HepG2 (cell line): Measurements from ENCODE around the gene MAP1LC3B. TPM values are rescaled to one million over a fixed set of nuclear protein-coding genes. Genes with fewer than 3 reads are reported as not detected.

Source experiments
- CBX2 ChIP-seq, 2 experiments: fragments of 200-600 bp in 1 of 2; sonication (generic); formaldehyde crosslinking in 1 of 2; IDR thresholded peaks; 2 replicates each; pipeline versions ENCODE4 v1.7.0 to v1.8.1; 2018 to 2022; ENCODE audit warnings: low read depth in 2 of 2, low read length in 1 of 2, mild to moderate bottlenecking in 1 of 2, missing genetic modification reagents in 1 of 2
- CBX5 ChIP-seq: sonication (generic); formaldehyde crosslinking; IDR thresholded peaks from 2 replicates; pipeline ENCODE4 v1.4.0; 2020; ENCODE audit warnings: missing genetic modification reagents, borderline replicate concordance
- CEBPB ChIP-seq: IDR thresholded peaks from 2 replicates; pipeline ENCODE4 v1.6.1; 2011; ENCODE audit warnings: low read depth, low read length, improper control_type of control experiment, borderline replicate concordance
- CTCF ChIP-seq: sonication (generic); formaldehyde crosslinking; IDR thresholded peaks from 2 replicates; pipeline ENCODE4 v1.5.0; 2020; ENCODE audit warnings: mild to moderate bottlenecking, missing genetic modification reagents, moderate library complexity
- GTF3A ChIP-seq: sonication (generic); formaldehyde crosslinking; conservative IDR thresholded peaks from 2 replicates; pipeline ENCODE4 v1.4.0; 2020; ENCODE audit warnings: mild to moderate bottlenecking, missing genetic modification reagents
- HOXD1 ChIP-seq: sonication (generic); formaldehyde crosslinking; IDR thresholded peaks from 2 replicates; pipeline ENCODE4 v1.5.0; 2020; ENCODE audit warnings: missing genetic modification reagents
- KDM5A ChIP-seq: fragments of 200-600 bp; sonication (generic); IDR thresholded peaks from 2 replicates; pipeline ENCODE4 v1.7.0; 2018; ENCODE audit warnings: antibody characterized with exemption, mild to moderate bottlenecking, low read length, borderline replicate concordance
- KLF15 ChIP-seq: sonication (generic); formaldehyde crosslinking; IDR thresholded peaks from 2 replicates; pipeline ENCODE4 v1.8.1; 2023; ENCODE audit warnings: borderline replicate concordance, mild to moderate bottlenecking, inconsistent platforms, missing genetic modification reagents, mixed read lengths
- NKX3-1 ChIP-seq: sonication (generic); formaldehyde crosslinking; IDR thresholded peaks from 2 replicates; pipeline ENCODE4 v1.5.0; 2020; ENCODE audit warnings: missing genetic modification reagents
- RBAK ChIP-seq: sonication (generic); formaldehyde crosslinking; IDR thresholded peaks from 2 replicates; pipeline ENCODE4 v1.5.1; 2020; ENCODE audit warnings: mild to moderate bottlenecking, missing genetic modification reagents
- SP140L ChIP-seq: sonication (generic); formaldehyde crosslinking; IDR thresholded peaks from 2 replicates; pipeline ENCODE4 v1.4.0; 2020; ENCODE audit warnings: missing genetic modification reagents, borderline replicate concordance
- TEAD3 ChIP-seq: optimal IDR thresholded peaks from 2 replicates; pipeline ENCODE3; 2016; ENCODE audit warnings: borderline replicate concordance
- ZFYVE20 ChIP-seq: sonication (generic); formaldehyde crosslinking; IDR thresholded peaks from 2 replicates; pipeline ENCODE4 v1.8.0; 2023; ENCODE audit warnings: low read depth, mild to moderate bottlenecking, moderate library complexity, missing genetic modification reagents, borderline replicate concordance
- ZNF12 ChIP-seq: sonication (generic); formaldehyde crosslinking; IDR thresholded peaks from 2 replicates; pipeline ENCODE4 v1.5.0; 2020; ENCODE audit warnings: missing genetic modification reagents
- ZNF263 ChIP-seq: sonication (generic); formaldehyde crosslinking; IDR thresholded peaks from 2 replicates; pipeline ENCODE4 v1.4.0; 2020; ENCODE audit warnings: missing genetic modification reagents
- ZNF543 ChIP-seq: sonication (generic); formaldehyde crosslinking; IDR thresholded peaks from 2 replicates; pipeline ENCODE4 v1.4.0; 2020; ENCODE audit warnings: mild to moderate bottlenecking, missing genetic modification reagents
- ZNF616 ChIP-seq: sonication (generic); formaldehyde crosslinking; IDR thresholded peaks from 2 replicates; pipeline ENCODE4 v1.5.0; 2020; ENCODE audit warnings: low read depth, mild to moderate bottlenecking, missing genetic modification reagents
- polyA plus RNA-seq, 8 experiments: library from polyadenylated mRNA; depleted of rRNA in 3 of 8; stranded (reverse) in 7 of 8; unstranded in 1 of 8; fragments of >200 nt; fragmentation: Illumina TruSeq in 4 of 8; extraction: Trizol in 4 of 8; gene quantifications; 2 replicates each; pipeline versions ENCODE4 v1.2.1 to v1.2.3, GENCODE V29; 2011 to 2016; ENCODE audit warnings: low read depth in 4 of 8, missing spikeins in 1 of 8, mixed read lengths in 1 of 8; ENCODE audit not compliant: insufficient read depth in 1 of 8
- total RNA-seq, 5 experiments: library from RNA; depleted of rRNA; stranded (reverse); fragments of >200 nt; fragmentation: Illumina TruSeq; extraction: Trizol; gene quantifications; 2 replicates each; pipeline ENCODE4 v1.2.3, GENCODE V29; 2016; ENCODE audit warnings: low read depth in 1 of 5
- TF ChIP-seq, protein P1 (sequence below): sonication (generic); formaldehyde crosslinking; IDR thresholded peaks from 2 replicates; pipeline ENCODE4 v1.8.1; 2023; ENCODE audit warnings: missing genetic modification reagents, inconsistent platforms, borderline replicate concordance
- TF ChIP-seq, protein P2 (sequence below): sonication (generic); formaldehyde crosslinking; IDR thresholded peaks from 2 replicates; pipeline ENCODE4 v1.5.1; 2020; ENCODE audit warnings: missing genetic modification reagents, mild to moderate bottlenecking, borderline replicate concordance
- TF ChIP-seq, protein P3 (sequence below): sonication (generic); formaldehyde crosslinking; IDR thresholded peaks from 2 replicates; pipeline ENCODE4 v1.5.1; 2020; ENCODE audit warnings: missing genetic modification reagents, mild to moderate bottlenecking, borderline replicate concordance

The MAP1LC3B gene
- total and polyA plus RNA-seq, 2 of the 13 experiments (the other 11 are each of a cell fraction or from before 2014, with no cell fraction given) = 15.7 to 37.4 TPM

DNA sequence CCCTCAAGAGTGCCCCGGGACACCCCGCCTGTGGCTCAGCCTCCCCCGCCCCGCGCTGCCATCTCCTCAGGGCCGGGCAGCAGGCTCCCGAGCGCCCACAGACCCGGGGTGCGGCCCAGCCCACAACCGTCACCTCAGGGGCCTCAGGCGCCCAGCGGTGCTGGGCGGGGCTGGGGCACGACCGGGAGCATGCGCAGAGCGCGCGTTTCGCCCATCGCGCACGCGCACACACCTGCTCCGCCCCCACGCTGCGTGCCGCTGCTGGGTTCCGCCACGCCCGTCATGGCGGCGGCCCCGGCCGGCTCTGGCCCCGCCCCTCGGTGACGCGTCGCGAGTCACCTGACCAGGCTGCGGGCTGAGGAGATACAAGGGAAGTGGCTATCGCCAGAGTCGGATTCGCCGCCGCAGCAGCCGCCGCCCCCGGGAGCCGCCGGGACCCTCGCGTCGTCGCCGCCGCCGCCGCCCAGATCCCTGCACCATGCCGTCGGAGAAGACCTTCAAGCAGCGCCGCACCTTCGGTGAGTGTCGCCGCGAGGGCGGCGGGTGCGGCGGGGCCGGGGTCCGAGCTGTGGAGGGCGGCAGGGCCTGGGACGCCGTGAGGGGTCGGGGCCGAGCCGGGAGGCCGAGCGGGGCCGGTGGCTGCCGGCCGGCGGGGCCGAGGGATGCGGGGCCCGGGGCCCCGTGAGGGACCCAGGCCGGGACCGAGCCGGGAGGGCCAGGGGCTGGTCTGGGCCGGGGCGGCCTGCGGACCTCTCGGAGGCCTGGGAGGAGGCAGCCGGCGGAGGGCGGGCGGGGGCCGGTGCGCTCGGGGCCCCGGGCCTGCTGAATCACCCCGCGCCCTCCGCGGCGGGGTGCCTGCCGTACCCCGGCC is at the start of gene MAP1LC3B (continued):
- TF ChIP-seq ZNF263 (no peak), NKX3-1 (peak; percentile 92), RBAK (CRISPR knock-in tag) (no peak), ZNF12 (CRISPR knock-in tag) (0 out of 2 replicates have a peak, but pooled peaks have one; percentile 59), HOXD1 (CRISPR knock-in tag) (peak; percentile 99), TEAD3 (CRISPR knock-in tag) (peak; percentile 90), CBX2 (IDR thresholded peaks at IDR 0.05; ENCODE audit: low read depth, low read length) (no peak), CBX2 (CRISPR knock-in tag; IDR thresholded peaks at IDR 0.05; ENCODE audit: low read depth) (no peak), ZFYVE20 (CRISPR knock-in tag) (0 out of 2 replicates have a peak, but pooled peaks have one; percentile 34), CTCF (CRISPR knock-in tag) (no peak), CEBPB (no peak), SP140L (peak; percentile 58; the same call in 1 of the 2 replicates), KDM5A (0 out of 2 replicates have a peak, but pooled peaks have one; percentile 12), GTF3A (CRISPR knock-in tag) (no peak), CBX5 (CRISPR knock-in tag) (peak; percentile 62; the same call in 1 of the 2 replicates), KLF15 (CRISPR knock-in tag) (no peak), ZNF543 (CRISPR knock-in tag) (peak; percentile 93; the same call in 1 of the 2 replicates), ZNF616 (CRISPR knock-in tag) (peak; percentile 46; the same call in 1 of the 2 replicates)
- TF ChIP-seq, protein P1, sequence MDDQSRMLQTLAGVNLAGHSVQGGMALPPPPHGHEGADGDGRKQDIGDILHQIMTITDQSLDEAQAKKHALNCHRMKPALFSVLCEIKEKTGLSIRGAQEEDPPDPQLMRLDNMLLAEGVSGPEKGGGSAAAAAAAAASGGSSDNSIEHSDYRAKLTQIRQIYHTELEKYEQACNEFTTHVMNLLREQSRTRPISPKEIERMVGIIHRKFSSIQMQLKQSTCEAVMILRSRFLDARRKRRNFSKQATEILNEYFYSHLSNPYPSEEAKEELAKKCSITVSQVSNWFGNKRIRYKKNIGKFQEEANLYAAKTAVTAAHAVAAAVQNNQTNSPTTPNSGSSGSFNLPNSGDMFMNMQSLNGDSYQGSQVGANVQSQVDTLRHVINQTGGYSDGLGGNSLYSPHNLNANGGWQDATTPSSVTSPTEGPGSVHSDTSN (CRISPR knock-in tag) = no peak
- TF ChIP-seq, protein P2, sequence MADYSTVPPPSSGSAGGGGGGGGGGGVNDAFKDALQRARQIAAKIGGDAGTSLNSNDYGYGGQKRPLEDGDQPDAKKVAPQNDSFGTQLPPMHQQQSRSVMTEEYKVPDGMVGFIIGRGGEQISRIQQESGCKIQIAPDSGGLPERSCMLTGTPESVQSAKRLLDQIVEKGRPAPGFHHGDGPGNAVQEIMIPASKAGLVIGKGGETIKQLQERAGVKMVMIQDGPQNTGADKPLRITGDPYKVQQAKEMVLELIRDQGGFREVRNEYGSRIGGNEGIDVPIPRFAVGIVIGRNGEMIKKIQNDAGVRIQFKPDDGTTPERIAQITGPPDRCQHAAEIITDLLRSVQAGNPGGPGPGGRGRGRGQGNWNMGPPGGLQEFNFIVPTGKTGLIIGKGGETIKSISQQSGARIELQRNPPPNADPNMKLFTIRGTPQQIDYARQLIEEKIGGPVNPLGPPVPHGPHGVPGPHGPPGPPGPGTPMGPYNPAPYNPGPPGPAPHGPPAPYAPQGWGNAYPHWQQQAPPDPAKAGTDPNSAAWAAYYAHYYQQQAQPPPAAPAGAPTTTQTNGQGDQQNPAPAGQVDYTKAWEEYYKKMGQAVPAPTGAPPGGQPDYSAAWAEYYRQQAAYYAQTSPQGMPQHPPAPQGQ (CRISPR knock-in tag) = no peak
- TF ChIP-seq, protein P3, sequence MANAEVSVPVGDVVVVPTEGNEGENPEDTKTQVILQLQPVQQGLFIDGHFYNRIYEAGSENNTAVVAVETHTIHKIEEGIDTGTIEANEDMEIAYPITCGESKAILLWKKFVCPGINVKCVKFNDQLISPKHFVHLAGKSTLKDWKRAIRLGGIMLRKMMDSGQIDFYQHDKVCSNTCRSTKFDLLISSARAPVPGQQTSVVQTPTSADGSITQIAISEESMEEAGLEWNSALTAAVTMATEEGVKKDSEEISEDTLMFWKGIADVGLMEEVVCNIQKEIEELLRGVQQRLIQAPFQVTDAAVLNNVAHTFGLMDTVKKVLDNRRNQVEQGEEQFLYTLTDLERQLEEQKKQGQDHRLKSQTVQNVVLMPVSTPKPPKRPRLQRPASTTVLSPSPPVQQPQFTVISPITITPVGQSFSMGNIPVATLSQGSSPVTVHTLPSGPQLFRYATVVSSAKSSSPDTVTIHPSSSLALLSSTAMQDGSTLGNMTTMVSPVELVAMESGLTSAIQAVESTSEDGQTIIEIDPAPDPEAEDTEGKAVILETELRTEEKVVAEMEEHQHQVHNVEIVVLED (CRISPR knock-in tag) = peak; percentile 98
